Central memory CD8-positive, alpha-beta T cell (primary cell): Measurements from ENCODE around the gene KLRD1.

Experiments used
- ATAC-seq: fragments of 150-1000 bp; cut with Tn5 transposase; replicated peaks from 2 replicates; pipeline ENCODE4 v1.10.0; 2022; ENCODE audit warnings: mild to moderate bottlenecking, moderate FRiP score, moderate number of reproducible peaks; ENCODE audit not compliant: poor library complexity, severe bottlenecking; ENCODE audit errors: extremely low read depth
- DNase-seq, 2 donors: peaks; one replicate each; pipeline ENCODE4 v3.0.0; 2021; ENCODE audit warnings: low spot score in 2 of 2
- H3K27ac Mint-ChIP-seq: one replicate; pipeline ENCODE4 v1.8.0; 2022; ENCODE audit warnings: low read depth, mild to moderate bottlenecking, moderate library complexity, mixed read lengths
- H3K27me3 Mint-ChIP-seq: one replicate; pipeline ENCODE4 v1.8.0; 2022; ENCODE audit warnings: mixed read lengths
- H3K36me3 Mint-ChIP-seq: one replicate; pipeline ENCODE4 v1.8.0; 2022; ENCODE audit warnings: mild to moderate bottlenecking, moderate library complexity, mixed read lengths; ENCODE audit not compliant: insufficient read depth
- H3K4me1 Mint-ChIP-seq: one replicate; pipeline ENCODE4 v1.8.0; 2022; ENCODE audit warnings: mixed read lengths
- H3K4me3 Mint-ChIP-seq: one replicate; pipeline ENCODE4 v1.8.0; 2022; ENCODE audit warnings: mild to moderate bottlenecking, moderate library complexity, mixed read lengths
- H3K9me3 Mint-ChIP-seq: one replicate; pipeline ENCODE4 v1.8.0; 2022; ENCODE audit warnings: mixed read lengths

Gene KLRD1

GRCh38 chr12:10307630-10308029 is at the start of gene KLRD1:
TSS of gene KLRD1 (plus strand) at chr12:10307870. CDS start at chr12:10308078, 208 bp downstream.
- peaks cover 18% of the 10 kb centered on the region for H3K36me3 Mint-ChIP-seq
- H3K27me3 Mint-ChIP-seq, result no peaks in the 10 kb centered on the region
- peak within 1 kb of the TSS; percentile 93 for H3K27ac Mint-ChIP-seq
- no peaks in the 10 kb centered on the region for H3K9me3 Mint-ChIP-seq
- peak within 1 kb of the TSS; percentile 80 for H3K4me3 Mint-ChIP-seq
- H3K4me1 Mint-ChIP-seq, result peaks cover 59% of the 10 kb centered on the region
- DNase-seq (no peak), ATAC-seq (peak; percentile 58)

GRCh38 chr12:10260927-10261326 is 46.7 kb upstream of the KLRD1 start:
- Mint-ChIP-seq H3K4me1 (no peaks in the 10 kb centered on the region), H3K27ac (no peak overlapping the region), H3K9me3 (peaks cover 3% of the 10 kb centered on the region), H3K4me3 (no peak overlapping the region), H3K36me3 (peaks cover 2% of the 10 kb centered on the region), H3K27me3 (no peaks in the 10 kb centered on the region)
- DNase-seq (no peak), ATAC-seq (no peak)

- Mint-ChIP-seq H3K9me3 (no peaks in the 10 kb centered on the region), H3K4me3 (no peak overlapping the region), H3K27ac (no peak overlapping the region), H3K36me3 (no peaks in the 10 kb centered on the region), H3K27me3 (no peaks in the 10 kb centered on the region), H3K4me1 (no peaks in the 10 kb centered on the region)
- DNase-seq (no peak), ATAC-seq (no peak)
Observed at GRCh38 chr12:10268037-10268436, 39.6 kb upstream of the KLRD1 start.

GRCh38 chr12:10272467-10272866 is 35.2 kb upstream of the KLRD1 start:
- Mint-ChIP-seq H3K9me3 (no peaks in the 10 kb centered on the region), H3K4me3 (no peak overlapping the region), H3K27me3 (no peaks in the 10 kb centered on the region), H3K4me1 (no peaks in the 10 kb centered on the region), H3K36me3 (no peaks in the 10 kb centered on the region), H3K27ac (no peak overlapping the region)
- DNase-seq (no peak), ATAC-seq (no peak)

- ATAC-seq (no peak), DNase-seq (no peak)
- no peaks in the 10 kb centered on the region for H3K36me3 Mint-ChIP-seq
- no peak overlapping the region for H3K27ac Mint-ChIP-seq
- peaks cover 5% of the 10 kb centered on the region for H3K9me3 Mint-ChIP-seq
- H3K4me1 Mint-ChIP-seq, result peaks cover 25% of the 10 kb centered on the region
- H3K4me3 Mint-ChIP-seq, result no peak overlapping the region
- no peaks in the 10 kb centered on the region for H3K27me3 Mint-ChIP-seq
Observed at GRCh38 chr12:10276774-10277173, 30.9 kb upstream of the KLRD1 start.

- Mint-ChIP-seq H3K27me3 (no peaks in the 10 kb centered on the region), H3K9me3 (peaks cover 5% of the 10 kb centered on the region), H3K36me3 (no peaks in the 10 kb centered on the region), H3K27ac (no peak overlapping the region), H3K4me3 (no peak overlapping the region), H3K4me1 (peaks cover 33% of the 10 kb centered on the region)
- no peak for DNase-seq
- ATAC-seq, result no peak
Observed at GRCh38 chr12:10278104-10278503, 29.6 kb upstream of the KLRD1 start.

GRCh38 chr12:10279937-10280336 is 27.7 kb upstream of the KLRD1 start:
- ATAC-seq (peak; percentile 80), DNase-seq (no peak)
- Mint-ChIP-seq H3K9me3 (peaks cover 5% of the 10 kb centered on the region), H3K27ac (peak overlapping the region; percentile 66), H3K4me3 (peak overlapping the region; percentile 51), H3K27me3 (no peaks in the 10 kb centered on the region), H3K36me3 (no peaks in the 10 kb centered on the region), H3K4me1 (peaks cover 36% of the 10 kb centered on the region)

GRCh38 chr12:10283027-10283426 is 24.6 kb upstream of the KLRD1 start:
- H3K9me3 Mint-ChIP-seq, result peaks cover 5% of the 10 kb centered on the region
- H3K27me3 Mint-ChIP-seq, result no peaks in the 10 kb centered on the region
- DNase-seq (no peak), ATAC-seq (no peak)
- H3K27ac Mint-ChIP-seq, result no peak overlapping the region
- H3K4me1 Mint-ChIP-seq, result peaks cover 48% of the 10 kb centered on the region
- H3K4me3 Mint-ChIP-seq, result no peak overlapping the region
- H3K36me3 Mint-ChIP-seq, result peaks cover 3% of the 10 kb centered on the region

GRCh38 chr12:10285919-10286318 is 21.8 kb upstream of the KLRD1 start:
- peak; percentile 78 for ATAC-seq
- no peak for DNase-seq
- Mint-ChIP-seq H3K4me1 (peaks cover 37% of the 10 kb centered on the region), H3K4me3 (peak overlapping the region; percentile 50), H3K36me3 (peaks cover 3% of the 10 kb centered on the region), H3K27me3 (no peaks in the 10 kb centered on the region), H3K9me3 (peaks cover 3% of the 10 kb centered on the region), H3K27ac (peak overlapping the region; percentile 58)

GRCh38 chr12:10289005-10289754 is 18.5 kb upstream of the KLRD1 start:
- Mint-ChIP-seq H3K4me1 (peaks cover 54% of the 10 kb centered on the region), H3K9me3 (no peaks in the 10 kb centered on the region), H3K27ac (peak overlapping the region; percentile 65), H3K4me3 (peak overlapping the region; percentile 31), H3K27me3 (no peaks in the 10 kb centered on the region), H3K36me3 (peaks cover 4% of the 10 kb centered on the region)
- peak; percentile 25 for ATAC-seq
- DNase-seq, result no peak

GRCh38 chr12:10291030-10291429 is 16.6 kb upstream of the KLRD1 start:
- ATAC-seq (no peak), DNase-seq (no peak)
- H3K27me3 Mint-ChIP-seq, result no peaks in the 10 kb centered on the region
- H3K4me1 Mint-ChIP-seq, result peaks cover 52% of the 10 kb centered on the region
- H3K36me3 Mint-ChIP-seq, result peaks cover 1% of the 10 kb centered on the region
- H3K9me3 Mint-ChIP-seq, result no peaks in the 10 kb centered on the region
- H3K4me3 Mint-ChIP-seq, result no peak overlapping the region
- peak overlapping the region; percentile 10 for H3K27ac Mint-ChIP-seq

- Mint-ChIP-seq H3K4me1 (peaks cover 63% of the 10 kb centered on the region), H3K4me3 (peak overlapping the region; percentile 2), H3K9me3 (no peaks in the 10 kb centered on the region), H3K27ac (peak overlapping the region; percentile 78), H3K36me3 (peaks cover 1% of the 10 kb centered on the region), H3K27me3 (no peaks in the 10 kb centered on the region)
- ATAC-seq (no peak), DNase-seq (no peak)
Observed at GRCh38 chr12:10293151-10293550, 14.5 kb upstream of the KLRD1 start.

GRCh38 chr12:10293570-10294227 is 14.0 kb upstream of the KLRD1 start:
- peak in 1 of 2 donors; percentile 56 for DNase-seq
- no peaks in the 10 kb centered on the region for H3K9me3 Mint-ChIP-seq
- H3K27me3 Mint-ChIP-seq, result no peaks in the 10 kb centered on the region
- H3K4me3 Mint-ChIP-seq, result peak overlapping the region; percentile 10
- H3K4me1 Mint-ChIP-seq, result peaks cover 61% of the 10 kb centered on the region
- ATAC-seq, result peak; percentile 87
- H3K27ac Mint-ChIP-seq, result peak overlapping the region; percentile 78
- peaks cover 1% of the 10 kb centered on the region for H3K36me3 Mint-ChIP-seq
